Nephron progenitor cell (in vitro differentiated cells): Measurements from ENCODE around the gene FMNL2.

Experiments used
- DNase-seq: peaks from one replicate; pipeline ENCODE4 v3.0.0; 2021
- H3K27ac Mint-ChIP-seq: 2 replicates; pipeline ENCODE4 v1.8.0; 2021; ENCODE audit warnings: mild to moderate bottlenecking, moderate library complexity, mixed read lengths
- H3K27me3 Mint-ChIP-seq: 2 replicates; pipeline ENCODE4 v1.8.0; 2021; ENCODE audit warnings: mild to moderate bottlenecking, low read depth, mixed read lengths; ENCODE audit not compliant: poor library complexity
- H3K36me3 Mint-ChIP-seq: 2 replicates; pipeline ENCODE4 v1.8.0; 2021; ENCODE audit warnings: low read depth, mixed read lengths
- H3K4me1 Mint-ChIP-seq: 2 replicates; pipeline ENCODE4 v1.8.0; 2021; ENCODE audit warnings: mixed read lengths
- H3K4me3 Mint-ChIP-seq: 2 replicates; pipeline ENCODE4 v1.8.0; 2021; ENCODE audit warnings: mild to moderate bottlenecking, moderate library complexity, mixed read lengths
- H3K9me3 Mint-ChIP-seq: 2 replicates; pipeline ENCODE4 v1.8.0; 2021; ENCODE audit warnings: mild to moderate bottlenecking, moderate library complexity, mixed read lengths
- CTCF ChIP-seq: fragments of 200-600 bp; sonication (generic); IDR thresholded peaks from 2 replicates; pipeline ENCODE4 v1.5.0; 2021; ENCODE audit warnings: antibody characterized with exemption

Gene FMNL2

GRCh38 chr2:152501666-152502065 is 166.7 kb downstream of the FMNL2 start:
- Mint-ChIP-seq H3K27ac (no peak overlapping the region), H3K4me1 (peaks cover 54% of the 10 kb centered on the region), H3K27me3 (no peaks in the 10 kb centered on the region), H3K4me3 (no peak overlapping the region), H3K9me3 (peaks cover 38% of the 10 kb centered on the region), H3K36me3 (peaks cover 46% of the 10 kb centered on the region)
- DNase-seq = no peak
- no peak for TF ChIP-seq CTCF

- no peak for DNase-seq
- H3K9me3 Mint-ChIP-seq = peaks cover 24% of the 10 kb centered on the region
- H3K4me3 Mint-ChIP-seq = no peak overlapping the region
- peaks cover 32% of the 10 kb centered on the region for H3K36me3 Mint-ChIP-seq
- peaks cover 64% of the 10 kb centered on the region for H3K4me1 Mint-ChIP-seq
- H3K27me3 Mint-ChIP-seq = no peaks in the 10 kb centered on the region
- no peak for TF ChIP-seq CTCF
- peak overlapping the region; percentile 56 for H3K27ac Mint-ChIP-seq
These were observed 169.6 kb downstream of the FMNL2 start for GRCh38 chr2:152504618-152505017.

- Mint-ChIP-seq H3K27me3 (no peaks in the 10 kb centered on the region), H3K4me3 (no peak overlapping the region), H3K4me1 (peaks cover 55% of the 10 kb centered on the region), H3K9me3 (peaks cover 24% of the 10 kb centered on the region), H3K27ac (no peak overlapping the region), H3K36me3 (peaks cover 32% of the 10 kb centered on the region)
- DNase-seq = no peak
- no peak for TF ChIP-seq CTCF
These were observed 170.5 kb downstream of the FMNL2 start for GRCh38 chr2:152505495-152505906.

- Mint-ChIP-seq H3K27me3 (no peaks in the 10 kb centered on the region), H3K4me3 (no peak overlapping the region), H3K27ac (peak overlapping the region; percentile 75), H3K36me3 (peaks cover 26% of the 10 kb centered on the region), H3K4me1 (peaks cover 54% of the 10 kb centered on the region), H3K9me3 (peaks cover 20% of the 10 kb centered on the region)
- no peak for DNase-seq
- TF ChIP-seq CTCF = no peak
These were observed 171.9 kb downstream of the FMNL2 start for GRCh38 chr2:152506843-152507242.

- peaks cover 53% of the 10 kb centered on the region for H3K4me1 Mint-ChIP-seq
- no peak for DNase-seq
- H3K9me3 Mint-ChIP-seq = peaks cover 12% of the 10 kb centered on the region
- H3K36me3 Mint-ChIP-seq = peaks cover 18% of the 10 kb centered on the region
- no peak overlapping the region for H3K4me3 Mint-ChIP-seq
- peak overlapping the region; percentile 3 for H3K27ac Mint-ChIP-seq
- TF ChIP-seq CTCF = no peak
- H3K27me3 Mint-ChIP-seq = no peaks in the 10 kb centered on the region
These were observed 172.9 kb downstream of the FMNL2 start for GRCh38 chr2:152507907-152508306.

GRCh38 chr2:152508446-152508845 is 173.5 kb downstream of the FMNL2 start:
- no peaks in the 10 kb centered on the region for H3K27me3 Mint-ChIP-seq
- peaks cover 47% of the 10 kb centered on the region for H3K4me1 Mint-ChIP-seq
- peaks cover 13% of the 10 kb centered on the region for H3K36me3 Mint-ChIP-seq
- no peak overlapping the region for H3K27ac Mint-ChIP-seq
- H3K9me3 Mint-ChIP-seq = peaks cover 6% of the 10 kb centered on the region
- no peak for DNase-seq
- H3K4me3 Mint-ChIP-seq = no peak overlapping the region
- no peak for TF ChIP-seq CTCF
